HG02763 (cell line): ENCODE results near the gene TM4SF1.
"Not testable (repeated sequence)": the region's sequence is repeated elsewhere in the genome, so short reads cannot be mapped to it uniquely, and the experiment has no call there.

Experiments used
- ATAC-seq: cut with Tn5 transposase; IDR thresholded peaks from one replicate; pipeline ENCODE4 v1.9.1; 2021; ENCODE audit warnings: mild to moderate bottlenecking, moderate library complexity; ENCODE audit not compliant: unreplicated experiment

TM4SF1 gene

GRCh38 chr3:149395107-149396089, 17.9 kb upstream of the TM4SF1 start:
- ATAC-seq = no peak

DNA sequence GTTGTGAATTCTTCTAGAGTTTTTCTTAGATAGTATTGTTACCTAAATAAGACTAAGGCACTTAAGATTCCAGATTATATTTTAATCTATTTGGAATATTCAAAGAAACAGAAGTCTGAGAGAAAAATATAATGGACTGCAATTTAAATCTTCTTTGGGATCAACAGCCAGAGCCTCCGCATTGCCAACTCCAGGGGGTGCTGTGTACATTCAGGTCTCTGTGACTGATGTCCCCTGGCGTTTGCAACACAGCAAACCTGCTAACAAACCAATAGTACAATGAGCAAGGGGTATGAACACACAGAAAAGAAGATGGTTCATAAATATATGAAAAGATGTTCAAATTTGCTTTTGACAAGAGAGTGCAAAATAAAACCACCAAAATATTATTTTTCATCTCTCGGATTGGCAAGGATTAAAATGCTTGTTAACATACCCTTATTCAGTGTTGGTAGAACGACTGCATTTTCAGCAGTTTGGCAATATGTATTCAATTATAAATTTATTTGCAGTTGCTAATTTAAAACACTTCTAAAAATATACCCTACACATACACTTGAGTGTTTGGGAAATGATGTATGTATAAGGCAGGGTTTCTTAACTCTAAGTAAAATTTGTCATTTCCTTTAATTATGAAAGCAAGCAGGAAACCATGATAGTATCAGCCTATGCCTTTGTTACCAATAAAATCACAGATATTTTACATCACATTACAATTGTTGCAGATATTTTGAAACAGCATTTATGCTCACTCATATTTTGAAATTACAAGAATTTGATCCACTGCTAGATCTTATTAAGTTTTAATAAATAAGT, 16.1 kb upstream of the TM4SF1 start:
- ATAC-seq = peak; percentile 67

GRCh38 chr3:149391960-149392359, 14.5 kb upstream of the TM4SF1 start:
- no peak for ATAC-seq

GRCh38 chr3:149390772-149391212, 13.3 kb upstream of the TM4SF1 start:
- ATAC-seq = no peak

DNA sequence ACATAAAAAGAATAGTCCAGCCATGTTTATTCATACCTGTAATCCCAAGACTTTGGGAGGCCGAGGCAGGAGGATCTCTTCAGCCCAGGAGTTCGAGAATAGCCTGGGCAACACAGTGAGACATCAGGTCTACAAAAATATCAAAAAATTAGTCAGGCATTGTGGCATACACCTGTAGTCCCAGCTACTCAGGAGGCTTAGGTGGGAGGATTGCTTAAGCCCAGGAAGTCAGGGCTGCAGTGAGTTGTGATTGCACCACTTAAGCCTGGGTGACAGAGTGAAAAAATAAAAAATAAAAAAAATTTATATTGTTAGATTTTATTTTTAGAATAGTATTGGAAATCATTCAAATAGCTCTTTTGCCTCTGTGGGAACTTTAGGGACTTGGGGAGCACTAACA, 12.8 kb upstream of the TM4SF1 start:
- ATAC-seq = no peak

- ATAC-seq = no peak
Observed at GRCh38 chr3:149388531-149389417, 11.3 kb upstream of the TM4SF1 start.

- no peak for ATAC-seq
Observed at GRCh38 chr3:149388001-149388440, 10.6 kb upstream of the TM4SF1 start.

DNA sequence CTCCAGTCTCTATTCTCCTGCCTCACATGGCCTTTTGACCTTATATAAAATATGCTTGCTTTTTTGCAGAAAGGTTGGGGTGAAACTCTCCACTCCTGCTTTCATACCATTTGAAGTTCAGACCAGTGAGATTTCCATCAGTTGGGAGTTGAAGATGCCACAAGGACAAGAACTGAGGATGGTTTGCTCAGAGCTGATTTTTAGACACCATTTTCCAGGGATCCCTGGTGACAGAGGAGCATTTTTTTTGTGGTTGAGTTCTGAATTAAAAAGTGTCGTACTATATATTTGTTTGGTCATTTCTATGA, 8.8 kb upstream of the TM4SF1 start:
- ATAC-seq = no peak

- ATAC-seq = no peak
Observed at GRCh38 chr3:149385617-149386298, 8.3 kb upstream of the TM4SF1 start.

DNA sequence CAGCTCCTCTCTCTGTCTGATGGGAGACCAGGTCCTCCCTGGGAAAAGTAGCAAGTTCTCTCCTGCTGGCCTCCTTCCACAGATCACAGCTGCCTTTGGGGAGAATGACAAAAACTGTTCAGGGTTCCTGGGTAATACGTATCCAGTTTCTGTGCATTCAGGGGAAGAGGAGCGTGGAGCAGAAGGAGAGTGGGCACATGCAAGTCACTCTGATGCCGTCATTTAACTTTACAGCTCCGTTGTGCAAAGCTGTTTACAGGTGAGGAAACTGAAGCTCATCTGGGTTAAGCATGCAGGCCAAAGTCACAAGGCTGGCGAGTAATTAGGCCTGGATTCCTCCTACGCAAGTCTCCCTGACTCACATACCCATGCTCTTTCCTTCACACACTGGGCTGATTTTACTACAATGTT, 7.5 kb upstream of the TM4SF1 start:
- no peak for ATAC-seq

GRCh38 chr3:149384167-149384566, 6.7 kb upstream of the TM4SF1 start:
- no peak for ATAC-seq

DNA sequence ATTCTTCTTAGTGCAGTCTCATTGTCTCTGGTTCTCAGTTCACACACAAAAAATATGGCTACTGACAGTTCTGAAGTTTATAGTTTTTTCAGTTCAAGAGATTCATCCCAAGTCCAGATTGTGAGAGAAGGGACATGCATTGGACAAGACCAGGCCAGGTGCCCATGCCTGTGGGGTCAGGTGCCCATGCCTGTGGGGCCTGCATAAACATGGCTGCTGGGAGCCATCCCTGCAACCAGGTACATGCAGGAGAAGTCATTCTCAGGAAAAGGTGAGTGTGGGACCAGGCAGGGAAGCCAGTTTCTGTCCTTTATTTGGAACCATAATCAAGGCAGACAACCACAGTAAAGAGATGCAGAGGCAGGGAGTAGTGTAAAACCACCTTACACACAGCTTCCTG, 6.3 kb upstream of the TM4SF1 start:
- no peak for ATAC-seq

- ATAC-seq = no peak
Observed at GRCh38 chr3:149382518-149382917, 5.1 kb upstream of the TM4SF1 start.

DNA sequence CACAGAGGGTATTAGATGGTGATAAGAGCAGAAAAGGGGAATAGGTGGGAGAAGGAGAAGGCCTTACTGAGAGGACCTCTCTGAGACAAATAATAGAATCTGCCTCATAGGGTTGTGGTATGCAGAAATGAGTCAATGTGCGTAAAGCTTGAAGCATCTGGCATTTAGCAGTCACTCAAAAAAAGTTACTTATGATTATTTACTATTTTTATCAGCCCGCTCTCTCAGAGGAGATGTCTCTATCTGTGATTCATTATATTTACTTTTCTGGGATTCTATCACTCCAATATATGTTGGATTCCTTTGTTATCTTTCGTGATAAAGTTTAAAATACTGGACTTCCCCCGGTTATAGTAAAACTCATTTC, 4.6 kb upstream of the TM4SF1 start:
- ATAC-seq = no peak

- no peak for ATAC-seq
Observed at GRCh38 chr3:149381173-149382100, 4.0 kb upstream of the TM4SF1 start.

DNA sequence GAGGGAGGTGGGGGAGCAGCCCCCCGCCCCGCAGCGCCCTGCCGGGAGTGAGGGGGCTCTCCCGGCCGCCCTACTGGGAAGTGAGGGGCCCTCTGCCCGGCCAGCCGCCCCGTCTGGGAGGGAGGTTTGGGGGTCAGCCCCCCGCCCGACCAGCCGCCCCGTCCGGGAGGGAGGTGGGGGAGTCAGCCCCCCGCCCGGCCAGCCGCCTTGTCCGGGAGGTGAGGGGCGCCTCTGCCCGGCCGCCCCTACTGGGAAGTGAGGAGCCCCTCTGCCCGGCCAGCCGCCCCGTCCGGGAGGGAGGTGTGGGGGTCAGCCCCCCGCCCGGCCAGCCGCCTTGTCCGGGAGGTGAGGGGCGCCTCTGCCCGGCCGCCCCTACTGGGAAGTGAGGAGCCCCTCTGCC, 2.8 kb upstream of the TM4SF1 start:
- not testable (repeated sequence) for ATAC-seq

DNA sequence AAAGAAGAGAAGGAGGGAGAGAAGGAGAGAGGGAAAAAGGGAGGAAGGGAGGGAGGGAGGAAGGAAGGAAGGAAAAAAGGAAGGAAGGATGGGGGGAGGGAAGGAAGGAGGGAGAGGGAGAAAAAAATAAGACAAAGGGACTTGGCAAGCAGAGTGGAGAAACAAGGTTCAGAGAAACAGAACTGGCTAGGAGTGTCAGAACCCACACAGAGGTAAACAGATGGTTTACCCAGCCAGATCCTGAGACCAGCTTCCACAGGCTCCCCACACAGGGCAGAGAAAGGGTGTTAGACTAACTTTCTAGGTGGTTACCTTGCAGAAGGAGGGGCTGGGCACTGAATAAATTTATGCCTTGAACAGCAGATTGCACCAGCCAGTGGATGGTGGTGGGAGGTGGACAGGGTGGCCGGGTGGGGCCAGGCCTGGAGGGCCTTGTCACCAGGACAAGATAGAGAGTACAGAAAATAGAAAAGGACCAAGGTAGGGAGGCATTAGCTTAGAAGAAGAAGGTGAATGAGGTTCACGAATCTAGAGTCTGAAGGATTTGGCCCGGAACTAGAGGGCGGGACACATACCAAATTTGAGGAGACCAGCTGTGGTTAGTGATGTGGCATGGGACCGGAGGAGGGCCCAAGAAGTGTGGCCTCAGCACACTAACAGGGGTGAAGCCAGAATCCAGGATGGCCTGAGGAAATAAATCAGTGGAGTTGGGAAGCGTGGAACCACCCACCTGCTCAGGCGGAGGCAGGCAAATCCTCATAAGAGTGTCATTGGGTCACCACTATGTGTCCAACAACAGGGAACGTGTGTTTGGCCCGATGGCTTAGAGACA, 1.2 kb upstream of the TM4SF1 start:
- ATAC-seq = no peak

DNA sequence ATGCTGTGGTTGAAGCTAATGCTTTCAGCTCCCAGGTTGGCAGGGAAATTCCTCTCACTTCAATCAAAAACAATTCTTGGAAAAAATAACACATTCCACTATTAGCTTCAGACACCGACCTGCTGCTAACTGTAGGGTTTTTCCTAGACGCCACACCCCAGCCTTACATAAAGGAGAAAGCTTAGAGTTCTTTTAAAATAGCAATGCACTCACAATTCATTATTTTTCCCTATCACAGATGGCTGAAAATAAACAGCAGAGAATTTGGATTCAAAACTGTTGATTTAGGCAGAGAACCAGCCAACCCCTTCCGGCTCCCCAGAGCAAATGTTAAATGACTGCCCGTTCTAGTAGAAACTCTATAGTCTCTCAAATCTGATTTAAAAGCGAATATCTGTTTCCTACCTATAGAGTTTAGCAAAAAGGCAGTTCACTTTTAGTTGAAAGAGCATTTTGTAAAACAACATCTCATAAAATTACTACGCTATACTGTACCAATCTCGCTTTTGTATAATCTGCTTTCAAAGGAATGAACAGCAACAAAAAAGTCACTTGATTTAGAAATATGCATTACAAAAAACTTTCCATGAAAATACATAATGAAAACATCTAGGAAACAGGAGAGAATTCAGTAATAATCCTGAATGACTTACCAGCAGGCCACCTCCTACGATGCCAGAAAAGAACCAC, 586 bp downstream of the TM4SF1 start:
- ATAC-seq = no peak
